GM12864 (cell line): ENCODE measurements around the gene WNT16.
A peak's percentile ranks its signal among the peaks of the same experiment; 100 is the strongest.

Source experiments
- DNase-seq: peaks from one replicate; pipeline ENCODE4 v3.0.0-alpha.2; 2011; ENCODE audit warnings: low read depth
- H3K4me3 ChIP-seq: 2 replicates; pipeline ENCODE4 v1.5.1; 2011; ENCODE audit warnings: mild to moderate bottlenecking, low read depth, low read length, control low read depth
- CTCF ChIP-seq: IDR thresholded peaks from 2 replicates; pipeline ENCODE4 v1.5.1; 2011; ENCODE audit warnings: low read depth, mild to moderate bottlenecking, moderate library complexity, low read length, control low read depth, inconsistent platforms; ENCODE audit errors: missing control alignments

Gene WNT16

GRCh38 chr7:121300685-121301420 lies 27.9 kb upstream of the WNT16 start:
- no peak for TF ChIP-seq CTCF
- DNase-seq: no peak
- H3K4me3 ChIP-seq: no peak overlapping the region

DNA sequence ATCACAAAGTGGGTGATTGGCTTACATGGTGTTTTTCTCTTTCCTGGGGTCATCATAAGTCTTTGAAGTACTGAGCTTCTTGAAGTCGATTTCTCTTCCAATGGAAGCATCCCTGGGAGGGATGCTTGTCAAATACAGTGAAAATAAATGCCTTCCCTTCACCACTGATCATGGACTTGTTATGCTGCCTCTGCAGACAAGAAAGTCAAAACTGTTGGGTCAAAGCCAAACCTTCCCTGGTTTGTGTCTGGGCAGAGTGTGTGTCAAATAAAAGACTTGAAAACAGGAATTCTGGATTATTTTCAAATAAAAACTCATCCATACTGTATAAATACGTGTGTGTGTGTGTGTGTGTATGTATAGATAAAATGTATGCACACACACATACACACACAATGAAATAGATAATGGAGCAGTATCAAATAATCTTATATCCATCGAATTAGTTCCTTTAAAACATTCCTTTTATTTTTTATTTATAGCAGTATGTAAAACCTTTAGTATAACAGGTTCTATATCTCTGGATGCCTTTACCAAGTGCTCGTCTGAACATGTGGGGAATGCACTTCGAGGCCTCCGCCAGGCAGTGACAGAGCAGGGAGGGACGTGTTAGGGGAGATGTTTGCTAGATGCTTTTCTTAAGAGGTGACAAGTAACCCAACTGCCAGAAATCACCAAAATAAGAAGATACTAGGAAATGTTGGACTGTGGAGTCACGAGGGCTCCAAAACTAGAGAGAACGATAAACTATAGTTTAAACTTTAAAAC lies 27.2 kb upstream of the WNT16 start:
- no peak for TF ChIP-seq CTCF
- no peak for DNase-seq
- H3K4me3 ChIP-seq: no peak overlapping the region

DNA sequence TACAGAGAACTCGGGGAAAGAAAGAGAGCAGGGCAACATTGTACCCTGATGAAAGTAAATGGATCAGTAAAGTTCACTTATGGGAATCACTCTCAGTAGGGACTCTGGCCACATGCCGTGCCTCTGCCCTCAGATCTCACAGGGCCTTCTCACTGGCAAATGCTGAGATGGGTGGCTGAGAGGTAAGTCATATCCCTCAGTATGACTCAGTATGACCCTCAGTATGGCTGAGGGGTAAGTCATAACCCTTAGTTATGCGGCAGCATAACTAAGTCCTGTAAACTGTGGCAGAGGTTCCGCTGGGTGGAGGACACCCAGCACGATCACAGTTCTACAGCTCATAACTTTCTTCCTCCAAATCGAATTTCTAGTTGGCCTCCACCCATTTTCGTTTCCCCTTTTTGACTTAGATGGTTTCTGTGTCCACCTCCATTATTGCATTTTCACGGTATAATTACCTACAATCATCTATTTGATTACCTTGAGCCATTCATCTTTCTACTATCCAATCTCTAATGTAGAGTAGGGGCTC lies 26.5 kb upstream of the WNT16 start:
- DNase-seq: peak; percentile 62
- no peak overlapping the region for H3K4me3 ChIP-seq
- TF ChIP-seq CTCF: no peak

DNA sequence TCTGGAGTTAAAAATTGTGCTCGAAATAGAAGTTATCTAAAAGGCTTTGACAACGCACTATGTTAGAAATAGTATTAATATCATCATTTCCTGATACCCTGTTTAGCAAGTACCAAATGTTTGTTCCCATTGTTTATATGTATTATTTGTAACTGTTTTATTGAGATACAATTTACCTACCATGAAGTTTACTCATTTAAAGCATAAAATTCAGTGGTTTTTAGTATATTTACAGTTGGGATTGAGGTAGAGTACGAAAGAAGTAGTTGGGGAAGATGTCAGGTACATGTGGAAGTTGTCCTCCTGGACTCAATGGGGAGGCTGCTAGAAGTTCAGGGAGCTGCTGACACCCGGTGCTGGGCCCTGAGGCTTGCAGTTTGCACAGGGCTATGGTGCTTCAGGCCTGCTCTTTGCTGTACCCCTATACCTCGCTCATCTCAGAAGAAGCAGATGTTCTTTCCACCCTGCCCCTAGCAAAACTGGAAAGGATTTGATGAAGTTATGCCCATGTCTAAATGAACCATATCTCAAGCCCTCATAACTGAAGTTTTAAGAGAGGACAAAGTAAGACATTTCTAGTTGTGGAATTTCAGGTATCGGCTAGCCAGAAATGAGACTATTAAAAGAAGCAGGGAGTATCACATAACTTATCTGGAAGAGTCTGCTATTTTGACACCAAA lies 25.2 kb upstream of the WNT16 start:
- no peak for DNase-seq
- TF ChIP-seq CTCF: no peak

GRCh38 chr7:121304102-121304658 lies 24.6 kb upstream of the WNT16 start:
- TF ChIP-seq CTCF: no peak
- DNase-seq: no peak
- H3K4me3 ChIP-seq: no peak overlapping the region

More for the DNA sequence above, 25.2 kb upstream of the WNT16 start:
- H3K4me3 ChIP-seq: no peak overlapping the region

DNA sequence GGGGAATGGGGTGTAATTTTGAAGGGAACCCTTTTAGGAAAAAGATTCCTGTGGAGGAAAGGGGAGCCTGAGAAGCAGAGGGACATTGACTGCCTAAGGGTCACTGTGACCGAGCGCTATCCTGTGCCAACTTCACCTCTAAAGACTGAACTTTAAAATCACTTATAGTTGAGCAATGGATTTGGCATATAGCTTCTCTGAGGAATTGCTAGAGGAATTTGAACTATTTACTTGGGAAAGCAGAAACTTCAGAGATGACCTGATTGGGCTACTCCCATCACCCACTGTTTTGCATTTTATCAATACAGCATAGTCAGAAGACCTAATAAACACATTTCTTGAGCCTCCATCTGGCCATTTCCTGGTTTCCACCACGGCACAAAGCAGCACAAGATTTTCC lies 23.7 kb upstream of the WNT16 start:
- DNase-seq: no peak
- no peak for TF ChIP-seq CTCF
- no peak overlapping the region for H3K4me3 ChIP-seq
